AG08396 (cell line): Measurements from ENCODE around the gene RYR1.

Experiments
- DNase-seq: peaks from one replicate; pipeline ENCODE4 v3.0.0; 2012; ENCODE audit warnings: low spot score, mixed read lengths

Gene RYR1

GRCh38 chr19:38433268-38433733 is at the start of gene RYR1:
Gene RYR1, plus strand, starts transcription at chr19:38433691. Its CDS starts 139 bp downstream, at chr19:38433830.
- peak; percentile 80 for DNase-seq

DNA sequence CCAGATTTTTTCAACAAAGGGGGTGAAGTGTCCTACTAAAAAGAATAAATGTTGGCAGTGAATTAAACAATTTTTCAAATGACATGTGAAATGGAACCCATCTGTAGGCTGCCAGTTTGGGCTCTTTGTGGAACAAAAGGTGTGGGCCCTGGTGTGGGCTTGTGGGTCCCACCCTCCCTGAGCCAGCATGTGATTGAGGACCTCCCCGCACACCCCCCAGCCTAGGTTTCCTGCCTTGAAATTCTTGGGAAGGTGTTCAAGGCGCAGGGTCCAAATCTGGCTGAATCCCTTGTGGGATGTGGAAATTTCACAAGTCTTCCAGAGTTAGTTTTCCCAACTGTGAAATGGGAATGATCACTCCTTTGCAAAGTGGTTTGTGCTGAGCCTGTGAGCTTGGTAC is 49.7 kb upstream of the RYR1 start:
- DNase-seq, result no peak

DNA sequence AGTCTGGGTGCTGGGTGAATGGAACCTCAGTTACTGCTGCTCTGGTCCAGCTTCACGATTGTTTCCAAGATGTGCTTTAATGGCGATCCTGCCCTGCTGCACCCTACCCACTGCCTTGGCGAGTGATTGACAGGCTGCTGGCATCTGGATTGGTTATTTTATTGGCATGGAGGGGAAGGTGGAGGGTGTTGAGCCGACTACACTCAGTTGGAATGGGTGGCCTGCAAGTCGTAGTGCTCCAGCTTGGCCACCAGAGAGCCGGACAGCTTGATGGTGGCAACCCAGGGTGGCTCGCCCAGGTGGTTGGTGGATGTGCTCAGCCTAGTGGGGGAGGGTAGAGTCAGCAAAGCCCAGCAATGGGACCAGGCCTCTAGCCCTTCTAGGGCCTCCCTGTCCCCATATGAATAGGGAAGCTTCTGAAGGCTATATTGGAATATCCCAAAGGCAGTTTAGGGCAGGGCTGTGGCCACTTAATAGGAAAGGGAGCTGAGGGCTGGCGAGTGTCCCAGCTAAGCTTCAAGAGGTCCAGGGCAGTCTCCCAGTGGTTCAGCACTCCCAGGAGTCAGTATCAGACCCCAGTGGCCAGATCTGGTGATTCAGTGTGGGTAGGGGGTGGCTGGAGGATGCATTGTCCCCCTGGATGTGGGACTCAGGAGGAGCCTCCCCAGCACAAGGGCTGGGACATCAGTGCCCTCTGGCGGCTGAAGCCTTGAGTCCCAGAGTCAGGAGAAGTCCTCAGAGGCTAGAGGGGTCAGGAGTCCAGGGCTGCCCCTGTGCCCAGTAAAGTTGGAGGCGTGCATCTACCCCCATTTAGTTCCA is 49.1 kb upstream of the RYR1 start:
- no peak for DNase-seq

GRCh38 chr19:38385057-38385803 is 48.3 kb upstream of the RYR1 start:
- DNase-seq, result no peak

GRCh38 chr19:38385804-38386257 is 47.7 kb upstream of the RYR1 start:
- DNase-seq, result no peak

GRCh38 chr19:38386300-38386970 is 47.1 kb upstream of the RYR1 start:
- no peak for DNase-seq

DNA sequence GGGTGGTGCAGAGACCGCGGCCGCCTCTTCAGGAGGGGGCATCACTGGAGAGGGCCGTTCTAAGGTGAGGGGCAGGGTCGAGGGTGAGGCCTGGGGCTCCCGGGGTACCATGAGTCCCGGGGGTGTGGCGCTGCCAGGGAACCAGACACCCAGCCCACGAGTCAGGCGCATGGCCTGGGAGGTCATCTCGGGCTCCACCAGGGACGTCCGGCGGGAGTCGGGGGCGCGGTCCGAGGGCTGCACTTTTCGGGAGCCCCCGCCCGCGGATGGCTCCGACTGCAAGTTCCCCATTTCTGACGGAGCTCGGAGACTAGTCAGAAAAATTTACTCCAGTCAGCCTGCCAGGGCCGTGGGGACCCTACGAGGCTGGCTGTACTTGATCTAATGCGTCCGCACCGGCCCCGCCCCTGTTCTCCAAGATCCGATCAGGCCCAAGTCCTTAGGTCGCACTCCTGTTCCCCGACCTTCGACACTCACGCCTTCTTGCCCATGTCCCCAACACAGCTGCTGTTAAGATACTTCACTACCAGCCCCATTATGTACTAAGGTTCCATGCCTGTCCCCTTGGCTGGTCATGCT is 46.4 kb upstream of the RYR1 start:
- no peak for DNase-seq

GRCh38 chr19:38387550-38388348 is 45.7 kb upstream of the RYR1 start, which contains the start of gene GGN:
Gene GGN, minus strand, starts transcription at chr19:38388034. Its CDS starts 773 bp downstream, at chr19:38387261.
- peak; percentile 98 for DNase-seq

DNA sequence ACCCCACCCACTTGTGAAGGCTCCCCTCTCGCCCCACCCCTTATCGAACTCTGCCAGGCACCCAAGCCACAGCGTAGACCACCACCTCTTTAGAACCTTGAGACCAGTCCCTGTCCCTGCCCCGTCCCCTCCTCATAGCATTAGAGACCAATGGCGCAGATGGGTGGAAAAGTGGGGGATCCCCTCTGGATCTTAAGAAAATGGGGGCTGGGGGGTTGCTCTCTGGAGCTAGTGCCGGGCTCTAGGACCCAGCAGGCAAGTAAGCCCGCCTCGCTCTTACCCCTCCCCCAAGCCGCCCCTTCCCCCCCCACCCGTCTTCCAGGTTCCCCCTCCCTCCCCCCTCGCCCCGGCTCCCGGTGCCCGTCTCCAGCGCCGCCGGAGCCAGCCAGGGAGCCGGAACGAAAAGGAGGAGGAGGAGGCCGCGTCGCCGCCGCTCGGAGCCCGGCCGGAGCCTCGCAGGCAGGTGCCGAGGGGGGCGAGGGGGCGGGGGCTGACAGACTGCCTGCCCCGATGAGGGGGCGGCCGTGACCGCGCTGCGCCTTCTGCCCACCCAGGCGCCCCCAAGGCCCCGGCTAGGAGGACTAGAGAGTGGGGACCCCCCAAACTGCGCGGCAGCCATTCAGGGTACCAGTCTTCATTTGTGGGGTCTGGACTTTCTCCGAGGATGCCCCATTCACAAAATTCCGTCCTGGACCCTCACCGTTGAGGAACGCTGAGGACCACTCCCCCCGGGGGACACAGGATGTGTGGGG is 45.0 kb upstream of the RYR1 start, which contains the start of gene SPRED3:
SPRED3 (plus strand) TSS at position 349 of the 752 bp plus-strand sequence. CDS start 1,606 bp downstream, outside the sequence.
- DNase-seq, result peak; percentile 81

GRCh38 chr19:38389101-38389925 is 44.2 kb upstream of the RYR1 start:
- peak; percentile 89 for DNase-seq

- DNase-seq, result no peak
These were observed 43.2 kb upstream of the RYR1 start for GRCh38 chr19:38389957-38390924.

- DNase-seq, result no peak
These were observed 41.5 kb upstream of the RYR1 start for GRCh38 chr19:38391911-38392464.

- peak; percentile 72 for DNase-seq
These were observed 40.7 kb upstream of the RYR1 start for GRCh38 chr19:38392707-38393308.

- no peak for DNase-seq
These were observed 39.0 kb upstream of the RYR1 start for GRCh38 chr19:38394488-38394887.

DNA sequence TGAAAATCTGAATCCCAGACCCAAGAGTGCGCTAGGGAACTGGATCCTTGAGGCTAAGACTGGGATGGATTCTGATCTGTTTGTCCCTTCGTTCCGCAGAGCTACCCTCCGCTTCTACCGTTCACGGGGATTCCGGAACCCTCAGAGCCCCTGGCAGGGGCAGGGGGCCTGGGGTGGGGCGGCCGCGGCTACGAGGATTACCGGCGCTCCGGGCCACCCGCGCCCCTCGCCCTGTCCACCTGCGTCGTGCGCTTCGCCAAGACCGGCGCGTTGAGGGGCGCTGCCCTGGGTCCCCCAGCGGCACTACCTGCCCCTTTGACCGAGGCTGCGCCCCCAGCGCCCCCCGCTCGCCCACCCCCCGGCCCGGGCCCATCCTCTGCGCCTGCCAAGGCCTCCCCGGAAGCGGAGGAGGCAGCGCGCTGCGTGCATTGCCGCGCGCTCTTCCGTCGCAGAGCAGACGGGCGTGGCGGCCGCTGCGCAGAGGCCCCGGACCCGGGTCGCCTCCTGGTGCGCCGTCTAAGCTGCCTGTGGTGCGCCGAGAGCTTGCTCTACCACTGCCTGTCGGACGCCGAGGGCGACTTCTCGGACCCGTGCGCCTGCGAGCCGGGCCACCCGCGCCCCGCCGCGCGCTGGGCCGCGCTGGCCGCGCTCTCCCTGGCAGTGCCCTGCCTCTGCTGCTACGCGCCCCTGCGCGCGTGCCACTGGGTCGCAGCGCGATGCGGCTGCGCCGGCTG is 37.9 kb upstream of the RYR1 start:
- no peak for DNase-seq

GRCh38 chr19:38399081-38399480 is 34.4 kb upstream of the RYR1 start:
- DNase-seq, result no peak

DNA sequence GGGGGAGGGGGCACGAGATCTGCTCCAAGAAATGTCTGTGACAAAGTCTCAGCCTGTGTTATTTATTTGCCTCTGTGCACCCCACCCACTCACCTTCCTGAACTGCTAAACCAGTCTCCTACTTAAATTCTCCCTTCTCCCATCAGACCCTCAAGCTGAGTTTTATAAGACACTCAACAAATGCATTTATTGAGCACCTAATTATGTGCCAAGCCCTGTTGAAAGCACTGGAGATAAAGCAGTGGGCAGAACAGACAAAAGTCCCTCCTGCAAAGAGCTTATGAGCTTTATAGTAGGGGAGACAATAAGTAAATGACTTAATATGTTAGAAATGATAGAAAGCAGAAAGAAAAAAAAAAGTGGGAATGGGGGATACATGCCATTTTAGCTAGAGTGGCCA is 34.0 kb upstream of the RYR1 start:
- no peak for DNase-seq
